Smooth muscle cell (in vitro differentiated cells): ENCODE measurements around the gene DPP6. TPM values are rescaled to one million over a fixed set of nuclear protein-coding genes. Genes with fewer than 3 reads are reported as not detected.

Experiments
- DNase-seq: peaks from one replicate; lab custom pipeline; 2025; ENCODE audit not compliant: unreplicated experiment; lab: John Stamatoyannopoulos, UW
- H2AFZ ChIP-seq: fragments of 200-600 bp; sonication (generic); 2 replicates; pipeline ENCODE4 v1.6.0; 2016; ENCODE audit warnings: antibody characterized with exemption, low read depth, mild to moderate bottlenecking
- H3F3A ChIP-seq: fragments of 200-600 bp; sonication (generic); 2 replicates; pipeline ENCODE4 v1.6.0; 2017; ENCODE audit warnings: antibody characterized with exemption, low read depth
- H3K27ac ChIP-seq: fragments of 200-600 bp; sonication (generic); 2 replicates; pipeline ENCODE4 v1.5.1; 2016; ENCODE audit warnings: low read depth, mild to moderate bottlenecking
- H3K27me3 ChIP-seq: fragments of 200-600 bp; sonication (generic); 2 replicates; pipeline ENCODE4 v1.6.1; 2016; ENCODE audit warnings: low read depth, mild to moderate bottlenecking
- H3K36me3 ChIP-seq: fragments of 200-600 bp; sonication (generic); 2 replicates; pipeline ENCODE4 v1.5.1; 2016; ENCODE audit warnings: low read depth
- H3K4me1 ChIP-seq: fragments of 200-600 bp; sonication (generic); 2 replicates; pipeline ENCODE4 v1.5.1; 2016; ENCODE audit warnings: low read depth
- H3K4me2 ChIP-seq: fragments of 200-600 bp; sonication (generic); 2 replicates; pipeline ENCODE4 v1.6.0; 2016; ENCODE audit warnings: mild to moderate bottlenecking
- H3K4me3 ChIP-seq: fragments of 200-600 bp; sonication (generic); 2 replicates; pipeline ENCODE4 v1.5.1; 2016; ENCODE audit warnings: mild to moderate bottlenecking
- H3K79me2 ChIP-seq: fragments of 200-600 bp; sonication (generic); 2 replicates; pipeline ENCODE4 v1.6.0; 2016; ENCODE audit warnings: low read depth, mild to moderate bottlenecking
- H3K9ac ChIP-seq: fragments of 200-600 bp; sonication (generic); 2 replicates; pipeline ENCODE4 v1.6.0; 2016; ENCODE audit warnings: low read depth
- H3K9me3 ChIP-seq: fragments of 200-600 bp; sonication (generic); replicated peaks from 2 replicates; pipeline ENCODE4 v1.5.1; 2016; ENCODE audit warnings: low read depth
- H4K20me1 ChIP-seq: fragments of 200-600 bp; sonication (generic); 2 replicates; pipeline ENCODE4 v1.6.0; 2016; ENCODE audit warnings: low read depth
- WGBS: methylation state at CpG from one replicate; pipeline ENCODE4 v1.1.7; 2016; ENCODE audit warnings: low lambda C conversion rate; 5-methylcytosine and 5-hydroxymethylcytosine counted together
- polyA plus RNA-seq: library from polyadenylated mRNA; unstranded; fragments of >200 nt; fragmentation: Nextera tagmentation; extraction: Ambion mirVana; gene quantifications from 2 replicates; pipeline ENCODE4 v1.2.1, GENCODE V29; 2016
- total RNA-seq: library from RNA; depleted of rRNA; stranded (reverse); fragments of >200 nt; gene quantifications from 2 replicates; pipeline ENCODE4 v1.2.3, GENCODE V29; 2014
- TF ChIP-seq, protein P1 (sequence below): fragments of 200-600 bp; sonication (generic); IDR thresholded peaks from 2 replicates; pipeline ENCODE4 v1.5.1; 2017; ENCODE audit warnings: borderline replicate concordance, mild to moderate bottlenecking, antibody characterized with exemption; ENCODE audit not compliant: insufficient read depth, poor library complexity, severe bottlenecking

Gene DPP6
- total and polyA plus RNA-seq, 2 experiments from 2014 or later: 0.72 TPM; not detected in 1

DNA sequence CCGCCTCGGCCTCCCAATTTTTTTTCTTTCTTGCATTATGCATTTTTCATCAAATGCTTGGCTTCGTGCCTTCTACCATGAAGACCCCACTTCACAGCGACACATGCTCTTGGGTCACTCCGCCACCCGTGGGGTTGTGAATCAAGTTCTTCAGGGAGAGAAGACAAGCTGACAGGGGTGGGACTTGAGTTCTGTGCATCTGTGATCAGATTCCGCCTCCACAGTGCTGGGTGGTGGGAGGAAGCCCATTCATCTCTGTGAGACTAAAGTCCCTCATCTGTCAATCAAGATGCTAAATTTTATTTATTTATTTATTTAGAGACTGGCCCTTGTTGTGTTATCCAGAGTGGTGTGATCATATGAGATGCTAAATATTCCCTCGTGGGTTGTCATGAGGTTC, 333.0 kb downstream of the DPP6 start:
- Histone ChIP-seq H3K4me1 (no peaks in the 10 kb centered on the region), H3K9ac (no peak overlapping the region), H2AFZ (no peak overlapping the region), H3K4me3 (no peak overlapping the region), H3K4me2 (no peak overlapping the region), H3K27ac (no peak overlapping the region), H3F3A (no peaks in the 10 kb centered on the region), H4K20me1 (no peaks in the 10 kb centered on the region), H3K27me3 (no peaks in the 10 kb centered on the region), H3K9me3 (no peaks in the 10 kb centered on the region), H3K36me3 (no peaks in the 10 kb centered on the region), H3K79me2 (no peaks in the 10 kb centered on the region)
- TF ChIP-seq, protein P1, sequence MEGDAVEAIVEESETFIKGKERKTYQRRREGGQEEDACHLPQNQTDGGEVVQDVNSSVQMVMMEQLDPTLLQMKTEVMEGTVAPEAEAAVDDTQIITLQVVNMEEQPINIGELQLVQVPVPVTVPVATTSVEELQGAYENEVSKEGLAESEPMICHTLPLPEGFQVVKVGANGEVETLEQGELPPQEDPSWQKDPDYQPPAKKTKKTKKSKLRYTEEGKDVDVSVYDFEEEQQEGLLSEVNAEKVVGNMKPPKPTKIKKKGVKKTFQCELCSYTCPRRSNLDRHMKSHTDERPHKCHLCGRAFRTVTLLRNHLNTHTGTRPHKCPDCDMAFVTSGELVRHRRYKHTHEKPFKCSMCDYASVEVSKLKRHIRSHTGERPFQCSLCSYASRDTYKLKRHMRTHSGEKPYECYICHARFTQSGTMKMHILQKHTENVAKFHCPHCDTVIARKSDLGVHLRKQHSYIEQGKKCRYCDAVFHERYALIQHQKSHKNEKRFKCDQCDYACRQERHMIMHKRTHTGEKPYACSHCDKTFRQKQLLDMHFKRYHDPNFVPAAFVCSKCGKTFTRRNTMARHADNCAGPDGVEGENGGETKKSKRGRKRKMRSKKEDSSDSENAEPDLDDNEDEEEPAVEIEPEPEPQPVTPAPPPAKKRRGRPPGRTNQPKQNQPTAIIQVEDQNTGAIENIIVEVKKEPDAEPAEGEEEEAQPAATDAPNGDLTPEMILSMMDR: no peak
- no peak for DNase-seq
- 90% methylated on average over 8 of the region's 8 CpGs for WGBS

DNA sequence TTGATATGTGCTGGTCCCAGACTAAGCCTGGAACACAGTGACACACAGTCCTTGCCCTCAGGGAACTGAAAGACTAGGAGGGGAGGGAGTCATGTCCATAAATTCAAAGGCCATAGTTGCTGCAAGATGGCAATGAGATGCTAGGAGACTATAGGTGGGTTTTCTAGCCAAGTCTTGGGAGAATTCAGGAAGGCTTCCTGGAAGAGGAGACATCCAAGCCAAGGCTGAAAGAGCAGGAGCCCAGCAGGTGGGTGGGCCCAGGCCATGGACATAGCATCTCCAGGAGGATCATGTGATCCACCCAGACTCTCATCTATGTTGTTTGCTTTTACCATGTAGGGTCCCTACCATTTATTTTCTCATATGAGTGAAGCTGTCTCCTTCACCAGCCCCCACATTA, 335.1 kb downstream of the DPP6 start:
- Histone ChIP-seq H3K9me3 (no peaks in the 10 kb centered on the region), H3K4me2 (no peak overlapping the region), H3K4me3 (no peak overlapping the region), H3K9ac (no peak overlapping the region), H3K36me3 (no peaks in the 10 kb centered on the region), H3F3A (no peaks in the 10 kb centered on the region), H3K27ac (no peak overlapping the region), H3K79me2 (no peaks in the 10 kb centered on the region), H3K27me3 (no peaks in the 10 kb centered on the region), H3K4me1 (no peaks in the 10 kb centered on the region), H4K20me1 (no peaks in the 10 kb centered on the region), H2AFZ (no peak overlapping the region)
- TF ChIP-seq, protein P1: no peak
- DNase-seq: no peak

- H3K27ac ChIP-seq: no peak overlapping the region
- 92% methylated on average over 4 of the region's 4 CpGs for WGBS
- H3K4me1 ChIP-seq: no peaks in the 10 kb centered on the region
- TF ChIP-seq, protein P1: no peak
- no peaks in the 10 kb centered on the region for H3K27me3 ChIP-seq
- no peak overlapping the region for H3K4me3 ChIP-seq
- H4K20me1 ChIP-seq: no peaks in the 10 kb centered on the region
- H3K9ac ChIP-seq: no peak overlapping the region
- H2AFZ ChIP-seq: no peak overlapping the region
- no peaks in the 10 kb centered on the region for H3F3A ChIP-seq
- no peak overlapping the region for H3K4me2 ChIP-seq
- no peaks in the 10 kb centered on the region for H3K36me3 ChIP-seq
- no peaks in the 10 kb centered on the region for H3K9me3 ChIP-seq
- no peak for DNase-seq
- H3K79me2 ChIP-seq: no peaks in the 10 kb centered on the region
Observed at GRCh38 chr7:154388412-154388811, 336.2 kb downstream of the DPP6 start.

DNA sequence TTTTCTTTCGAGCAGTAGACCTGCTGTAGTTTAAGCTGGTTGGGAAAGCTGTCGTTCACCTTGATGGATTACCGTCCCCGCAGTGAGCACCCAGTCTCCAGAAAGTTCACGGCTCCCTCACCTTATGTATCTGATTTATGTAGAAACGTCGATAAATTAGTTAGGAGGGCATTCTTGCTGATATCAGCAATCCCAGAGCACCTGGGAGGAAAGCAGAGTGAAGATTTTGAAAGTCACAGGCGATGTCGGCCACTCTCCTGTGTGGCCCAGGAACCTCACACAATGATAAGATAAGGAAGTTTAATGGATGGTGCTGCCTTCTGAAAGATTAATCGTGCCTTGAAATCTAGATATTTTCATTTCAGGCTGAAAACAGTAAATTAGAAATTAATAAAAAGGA, 336.8 kb downstream of the DPP6 start:
- H3K4me3 ChIP-seq: no peak overlapping the region
- DNase-seq: no peak
- H3K4me1 ChIP-seq: no peaks in the 10 kb centered on the region
- H3K9me3 ChIP-seq: no peaks in the 10 kb centered on the region
- no peaks in the 10 kb centered on the region for H3K36me3 ChIP-seq
- 83% methylated on average over 10 of the region's 10 CpGs for WGBS
- H3K4me2 ChIP-seq: no peak overlapping the region
- TF ChIP-seq, protein P1: no peak
- no peak overlapping the region for H3K27ac ChIP-seq
- H4K20me1 ChIP-seq: no peaks in the 10 kb centered on the region
- no peak overlapping the region for H2AFZ ChIP-seq
- H3K79me2 ChIP-seq: no peaks in the 10 kb centered on the region
- H3F3A ChIP-seq: no peaks in the 10 kb centered on the region
- H3K27me3 ChIP-seq: no peaks in the 10 kb centered on the region
- H3K9ac ChIP-seq: no peak overlapping the region
